ENCODE data around the gene GAR1.
"Not testable (repeated sequence)": the region's sequence is repeated elsewhere in the genome, so short reads cannot be mapped to it uniquely, and the experiment has no call there.

Gene GAR1

DNA sequence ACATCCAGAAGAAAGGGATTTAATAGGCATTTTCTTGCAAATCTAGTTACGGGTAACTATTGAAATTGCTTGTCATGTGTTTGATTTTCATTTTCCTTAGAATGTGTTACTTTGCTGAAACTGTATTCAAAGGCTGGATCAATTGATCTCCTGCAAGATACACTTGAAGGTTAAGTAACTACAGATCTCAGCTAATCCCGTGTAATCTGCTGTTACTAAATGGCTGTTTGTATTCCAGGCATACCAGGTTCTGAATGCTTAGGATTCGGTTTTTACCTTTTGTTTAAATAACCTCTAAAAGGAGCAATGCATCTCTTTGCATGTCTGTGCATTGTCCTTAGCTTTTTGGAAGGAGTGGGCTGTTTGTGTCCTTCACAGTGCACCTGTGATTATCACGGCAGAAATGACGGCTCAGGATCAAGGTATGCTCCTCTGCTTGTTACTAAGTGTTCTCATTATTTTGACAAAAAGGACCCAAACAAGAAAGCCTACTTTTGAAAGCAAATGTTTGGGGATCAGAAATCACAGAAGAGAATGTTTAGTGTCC is 32.4 kb downstream of the GAR1 start, which contains the start of gene LRIT3:
Gene LRIT3 (plus strand): TSS at position 212 of the 547 bp plus-strand sequence. CDS start 95 bp downstream, at position 307.
- DNase-seq: no peak

DNA sequence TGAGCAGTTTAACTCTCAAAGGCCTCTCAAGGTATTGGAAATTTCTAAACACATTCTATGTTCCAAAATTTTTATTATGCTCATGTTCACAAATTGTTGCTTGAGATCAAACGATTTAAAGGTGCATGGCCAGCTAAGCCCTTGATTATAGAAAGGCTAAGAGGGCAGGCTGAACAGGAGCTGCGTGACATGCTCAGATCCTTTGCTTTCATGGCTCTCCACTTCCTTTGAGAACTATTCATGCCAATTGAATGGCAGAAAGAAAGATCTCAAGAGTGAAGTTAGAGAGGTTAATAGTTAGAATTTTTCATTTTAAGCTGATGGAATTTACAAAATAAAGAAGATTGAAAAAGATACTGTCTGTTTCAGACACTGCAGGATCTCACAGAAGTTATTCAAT is 32.9 kb downstream of the GAR1 start:
- no peak for DNase-seq

DNA sequence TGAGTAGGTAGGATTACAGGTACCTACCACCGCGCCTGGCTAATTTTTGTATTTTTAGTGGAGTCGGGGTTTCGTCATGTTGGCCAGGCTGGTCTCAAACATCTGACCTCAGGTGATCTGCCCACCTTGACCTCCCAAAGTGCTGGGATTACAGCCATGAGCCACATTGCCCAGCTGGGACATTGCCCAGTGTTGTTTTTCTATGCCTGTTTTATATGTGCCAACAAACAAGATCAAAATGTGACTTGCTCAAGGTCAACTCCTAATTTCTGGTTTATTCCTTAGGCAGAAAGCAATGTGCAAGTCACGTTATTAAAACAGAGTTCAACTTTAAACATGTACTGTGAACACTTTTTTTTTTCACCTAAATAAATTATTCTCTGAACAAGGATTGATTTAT is 35.0 kb downstream of the GAR1 start:
- DNase-seq: no peak

DNA sequence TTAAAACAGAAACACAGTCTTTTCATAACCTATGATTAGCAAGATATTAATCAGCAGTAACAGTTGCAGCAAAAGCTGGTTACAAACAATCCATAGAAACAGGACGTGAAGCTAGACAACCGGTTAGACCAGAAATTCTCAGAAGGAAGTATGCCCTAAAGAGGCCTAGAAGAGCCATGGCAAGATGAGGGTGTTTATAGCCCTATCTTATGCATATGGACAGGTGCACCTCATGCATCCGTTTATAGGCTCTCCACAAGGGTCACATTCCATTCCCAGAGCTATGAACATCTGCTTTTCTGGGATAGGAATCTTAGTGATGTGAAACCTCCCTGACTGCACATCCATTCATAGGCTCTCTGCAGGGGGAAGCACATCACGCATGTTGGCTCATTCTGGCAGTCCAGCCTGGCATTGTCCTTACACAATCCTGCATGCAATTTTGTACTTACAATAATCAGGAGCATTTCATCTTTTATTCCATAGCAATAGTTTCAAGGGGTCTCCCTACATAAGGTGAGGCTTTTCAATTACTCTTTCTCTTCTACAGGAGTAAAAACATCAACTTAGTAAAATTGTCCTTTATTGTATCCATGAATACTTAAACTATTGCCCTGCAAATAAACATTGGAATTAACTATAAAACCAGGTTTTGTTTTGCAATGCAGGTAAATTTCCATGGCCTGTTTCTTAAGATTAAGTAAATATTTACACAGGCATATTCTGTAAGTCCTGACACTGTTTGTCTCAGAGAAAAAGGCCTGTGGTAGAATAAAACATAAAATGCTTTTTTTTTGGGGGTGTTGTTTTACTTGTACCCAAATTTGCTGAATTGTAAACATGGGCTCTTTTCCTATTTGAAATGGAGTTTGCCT is 44.1 kb downstream of the GAR1 start:
- not testable (repeated sequence) for DNase-seq

DNA sequence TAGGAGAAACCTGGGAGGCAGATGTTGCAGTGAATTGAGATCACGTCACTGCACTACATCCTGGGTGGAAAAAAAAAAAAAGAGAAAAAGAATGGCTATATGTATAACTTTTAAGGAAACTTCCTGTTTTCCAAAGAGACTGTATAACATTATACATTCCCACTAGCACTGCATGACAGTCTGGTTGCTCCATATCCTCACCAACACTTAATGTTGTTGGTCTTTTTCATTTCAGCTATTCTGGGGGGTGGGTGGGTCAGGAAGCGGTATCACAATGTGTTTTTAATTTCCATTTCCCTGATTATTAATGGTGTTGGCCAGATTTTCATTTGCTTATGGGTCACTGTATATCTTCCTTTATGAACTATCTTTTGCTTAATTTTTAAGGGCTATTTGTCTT is 45.7 kb downstream of the GAR1 start:
- DNase-seq: no peak

DNA sequence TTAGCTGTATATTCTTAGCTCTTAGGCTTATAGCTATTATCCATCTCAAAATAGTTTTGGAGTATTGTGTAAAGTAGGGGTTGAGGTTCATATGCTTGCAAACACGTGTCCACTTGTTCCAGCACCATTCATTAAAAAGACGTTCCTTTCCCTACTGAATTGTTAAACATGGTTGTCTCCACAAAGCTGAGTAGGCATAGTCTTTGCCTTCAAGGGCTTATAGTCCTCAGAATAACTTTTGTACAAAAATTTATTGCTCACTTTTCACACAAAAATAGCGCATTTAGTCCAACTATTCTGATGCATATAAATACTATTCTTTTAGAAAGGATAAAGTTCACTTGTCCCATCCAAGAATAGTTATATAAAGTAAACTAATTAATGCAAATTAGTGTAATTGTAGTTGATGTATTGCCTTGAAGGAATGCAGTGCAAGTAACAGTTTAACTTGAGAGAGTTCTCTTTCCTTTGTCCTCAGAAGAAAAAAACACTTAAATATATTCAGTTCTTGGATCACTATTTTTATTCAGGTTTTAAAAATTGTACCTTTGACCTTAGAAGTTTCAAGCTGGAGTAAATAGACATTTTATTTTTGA is 46.5 kb downstream of the GAR1 start:
- DNase-seq: no peak

DNA sequence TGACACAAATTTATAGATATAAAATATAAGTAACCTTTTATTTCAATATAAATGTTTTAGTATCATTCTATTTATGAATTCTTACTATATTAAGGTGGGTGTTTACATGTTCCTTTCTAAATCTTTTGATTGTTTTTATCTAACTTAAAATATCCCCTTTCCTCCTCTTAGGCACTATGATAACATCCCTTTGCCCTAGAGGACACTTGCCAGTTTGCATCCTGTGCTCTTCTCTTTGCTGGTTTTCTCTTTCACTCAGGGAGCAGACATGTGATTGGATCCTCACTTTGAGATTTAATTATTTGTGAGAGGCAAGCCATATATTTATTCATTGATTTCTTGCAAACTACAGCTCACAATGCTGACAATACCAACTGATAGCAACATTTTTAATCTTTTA is 48.6 kb downstream of the GAR1 start:
- no peak for DNase-seq

DNA sequence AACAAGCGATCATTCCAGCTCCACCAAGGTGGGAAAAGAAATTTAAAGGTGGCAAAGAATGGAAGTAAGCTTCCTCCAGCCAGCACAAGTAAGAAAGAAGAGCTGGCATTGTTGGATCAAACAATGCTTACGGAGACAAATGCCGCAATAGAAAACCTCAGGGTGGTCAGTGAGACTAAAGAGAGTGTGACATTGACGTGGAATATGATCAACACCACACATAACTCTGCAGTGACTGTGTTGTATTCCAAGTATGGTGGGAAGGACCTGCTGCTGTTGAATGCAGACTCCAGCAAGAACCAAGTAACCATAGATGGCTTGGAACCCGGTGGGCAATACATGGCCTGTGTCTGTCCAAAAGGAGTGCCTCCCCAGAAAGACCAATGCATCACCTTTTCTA is 54.5 kb downstream of the GAR1 start:
- DNase-seq: no peak

DNA sequence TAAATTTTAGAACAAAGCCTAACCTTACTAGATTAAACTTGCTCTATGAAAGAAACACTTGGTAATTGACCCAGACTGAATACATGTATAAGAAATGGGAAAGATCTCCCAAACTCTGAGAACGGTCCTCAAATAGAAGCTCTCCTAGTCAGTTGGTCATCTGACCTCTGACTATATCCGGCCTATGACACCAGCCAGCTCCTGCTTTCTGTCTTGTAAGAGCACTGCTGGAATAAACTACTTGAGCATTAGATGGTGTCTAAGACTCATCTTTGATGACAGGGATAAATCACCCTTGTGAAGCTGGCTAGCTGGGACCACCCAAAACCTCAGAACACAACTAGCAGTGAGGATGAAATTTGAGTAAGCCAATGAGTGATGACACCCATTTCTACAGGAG is 56.5 kb downstream of the GAR1 start:
- DNase-seq: no peak

DNA sequence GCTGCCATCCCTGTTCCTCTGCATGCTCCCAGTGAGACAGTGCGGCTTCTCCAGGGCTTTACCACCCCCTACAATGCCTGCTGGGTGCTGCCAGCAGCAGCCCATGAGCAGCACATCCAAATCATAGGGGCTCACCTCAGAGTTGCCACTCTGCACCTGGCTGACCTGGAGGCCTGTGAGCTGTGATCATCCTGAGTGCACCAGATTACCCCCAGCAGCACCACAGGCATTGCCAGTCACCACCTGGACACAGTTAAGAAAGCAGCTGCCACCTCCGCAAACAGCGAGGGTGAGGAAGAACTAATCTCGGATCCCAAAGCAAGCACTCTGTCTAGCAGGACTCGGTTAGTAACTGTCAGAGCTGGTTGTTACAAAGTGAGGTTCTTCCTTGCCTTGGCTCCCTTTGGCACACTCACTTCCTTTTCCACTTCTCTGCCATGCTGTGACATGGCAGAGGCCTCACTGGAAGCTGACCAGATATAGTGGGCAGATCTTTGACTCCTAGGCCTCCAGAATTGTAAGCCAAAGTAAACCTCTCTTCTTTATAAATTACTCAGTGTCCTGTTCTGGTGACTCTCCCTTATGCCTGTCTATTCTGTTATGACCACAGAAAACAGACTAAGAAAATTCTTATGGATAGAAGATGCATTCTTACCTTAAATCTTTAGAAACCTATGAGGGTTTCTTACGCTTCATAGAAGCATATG is 57.5 kb downstream of the GAR1 start:
- DNase-seq: no peak

DNA sequence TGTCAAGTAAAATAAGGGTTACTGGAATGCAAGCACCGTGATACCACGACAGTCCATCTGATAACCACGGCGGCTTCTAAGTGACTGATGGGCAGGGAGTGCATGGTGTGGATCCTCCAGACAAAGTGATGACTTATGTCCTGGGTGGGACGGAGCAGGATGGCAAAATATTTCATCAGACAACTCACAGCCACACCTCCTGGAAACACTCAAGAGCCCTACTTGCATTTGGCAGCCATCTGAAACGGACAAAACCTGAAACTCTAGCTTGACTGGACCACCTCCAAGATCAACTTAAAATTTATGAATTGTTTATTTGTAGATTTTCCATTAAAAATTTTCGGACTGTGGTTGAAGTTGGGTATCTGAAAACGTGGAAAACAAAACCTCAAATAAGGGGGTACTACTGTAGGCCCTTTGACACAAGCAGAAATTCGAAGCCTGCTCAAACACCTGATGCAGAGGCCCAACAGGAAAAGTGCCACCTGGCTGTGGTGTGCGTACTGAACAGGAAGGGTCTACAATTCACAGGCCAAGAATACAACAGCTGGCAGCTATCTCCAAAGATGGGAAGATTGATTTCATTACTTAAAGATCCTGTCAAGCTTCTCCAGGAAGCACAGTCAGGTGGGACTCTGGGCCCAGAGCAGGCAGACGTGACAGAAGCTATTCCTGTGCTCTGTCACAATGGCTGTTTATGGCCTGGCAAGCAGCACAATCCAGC is 58.4 kb downstream of the GAR1 start:
- DNase-seq: no peak

All from T-helper 9 cell (primary cell).